Fibroblast of villous mesenchyme (primary cell): ENCODE measurements around the gene RAP1GAP2. TPM values are rescaled to one million over a fixed set of nuclear protein-coding genes. Genes with fewer than 3 reads are reported as not detected.

Experiments
- DNase-seq: peaks from one replicate; pipeline ENCODE4 v3.0.0-alpha.2; 2010; ENCODE audit warnings: low read depth
- H3K4me3 ChIP-seq: 2 replicates; pipeline ENCODE4 v1.5.1; 2011; ENCODE audit warnings: low read depth, mild to moderate bottlenecking, low read length
- CTCF ChIP-seq: IDR thresholded peaks from 2 replicates; pipeline ENCODE4 v1.5.1; 2012; ENCODE audit warnings: low read depth, mild to moderate bottlenecking, low read length; ENCODE audit not compliant: insufficient read depth
- total RNA-seq: library from RNA; depleted of rRNA; stranded (reverse); fragments of >200 nt; gene quantifications from 2 replicates; pipeline ENCODE4 v1.2.3, GENCODE V29; 2012

RAP1GAP2 gene
- total RNA-seq, 1 donor, result 5.2 TPM

- no peak for DNase-seq
- TF ChIP-seq CTCF, result no peak
- no peak overlapping the region for H3K4me3 ChIP-seq
Measured at GRCh38 chr17:2851615-2852014, 55.4 kb downstream of the RAP1GAP2 start.

GRCh38 chr17:2852221-2852620 lies 56.0 kb downstream of the RAP1GAP2 start:
- TF ChIP-seq CTCF, result no peak
- no peak for DNase-seq
- no peak overlapping the region for H3K4me3 ChIP-seq

GRCh38 chr17:2852729-2853282 lies 56.6 kb downstream of the RAP1GAP2 start:
- peak overlapping the region; percentile 43 for H3K4me3 ChIP-seq
- no peak for DNase-seq
- no peak for TF ChIP-seq CTCF

- TF ChIP-seq CTCF, result no peak
- peak; percentile 49 for DNase-seq
- peak overlapping the region; percentile 55 for H3K4me3 ChIP-seq
Measured at GRCh38 chr17:2853283-2854142, 57.3 kb downstream of the RAP1GAP2 start.

- DNase-seq, result no peak
- no peak for TF ChIP-seq CTCF
- peak overlapping the region; percentile 55 for H3K4me3 ChIP-seq
Measured at GRCh38 chr17:2854143-2855055, 58.2 kb downstream of the RAP1GAP2 start.

GRCh38 chr17:2855063-2855600 lies 58.9 kb downstream of the RAP1GAP2 start:
- TF ChIP-seq CTCF, result no peak
- H3K4me3 ChIP-seq, result no peak overlapping the region
- DNase-seq, result no peak
